Fibroblast of peridontal ligament (primary cell): Measurements from ENCODE around the gene LARGE1.

Experiments used
- DNase-seq: peaks from one replicate; pipeline ENCODE4 v3.0.0-alpha.2; 2010; ENCODE audit errors: extremely low read depth

The LARGE1 gene

GRCh38 chr22:33524511-33525260 lies 395.6 kb downstream of the LARGE1 start:
- no peak for DNase-seq

- DNase-seq, result no peak
Observed at GRCh38 chr22:33521879-33522665, 398.2 kb downstream of the LARGE1 start.

- no peak for DNase-seq
Observed at GRCh38 chr22:33520904-33521780, 399.1 kb downstream of the LARGE1 start.

GRCh38 chr22:33519974-33520903 lies 400.0 kb downstream of the LARGE1 start:
- no peak for DNase-seq

GRCh38 chr22:33519071-33519973 lies 401.0 kb downstream of the LARGE1 start:
- DNase-seq, result peak; percentile 49

GRCh38 chr22:33518405-33518804 lies 401.9 kb downstream of the LARGE1 start:
- no peak for DNase-seq

GRCh38 chr22:33515795-33516194 lies 404.5 kb downstream of the LARGE1 start:
- DNase-seq, result no peak

- no peak for DNase-seq
Observed at GRCh38 chr22:33513388-33514338, 406.6 kb downstream of the LARGE1 start.

- DNase-seq, result no peak
Observed at GRCh38 chr22:33512908-33513307, 407.4 kb downstream of the LARGE1 start.

- DNase-seq, result no peak
Observed at GRCh38 chr22:33510429-33510904, 409.8 kb downstream of the LARGE1 start.

GRCh38 chr22:33504941-33505625 lies 415.2 kb downstream of the LARGE1 start:
- no peak for DNase-seq

GRCh38 chr22:33496112-33496511 lies 424.2 kb downstream of the LARGE1 start:
- no peak for DNase-seq

- no peak for DNase-seq
Observed at GRCh38 chr22:33493476-33494205, 426.6 kb downstream of the LARGE1 start.

GRCh38 chr22:33492210-33492651 lies 428.0 kb downstream of the LARGE1 start:
- no peak for DNase-seq

GRCh38 chr22:33487041-33487716 lies 433.1 kb downstream of the LARGE1 start:
- no peak for DNase-seq

GRCh38 chr22:33481550-33481949 lies 438.7 kb downstream of the LARGE1 start:
- DNase-seq, result no peak
